Body of pancreas (tissue), 4 donors: Measurements from ENCODE around the gene ADCY1. TPM values are rescaled to one million over a fixed set of nuclear protein-coding genes. Genes with fewer than 3 reads are reported as not detected.

Experiments used
- ATAC-seq: fragments of 150-250 bp; one replicate; pipeline ENCODE4 v1.9.1; 2016
- DNase-seq, 4 donors: peaks; one replicate each; pipeline ENCODE4 v3.0.0-alpha.2; 2019
- H3K27ac ChIP-seq, 4 donors: fragments of 200-600 bp; sonication (generic); 1 replicate in 3 of 4; 2 replicates in 1 of 4; pipeline versions ENCODE4 v1.5.1 to v1.6.1; 2016 to 2019; ENCODE audit warnings: mild to moderate bottlenecking in 1 of 4, mixed read lengths in 1 of 4, moderate library complexity in 1 of 4
- H3K27me3 ChIP-seq, 2 donors: fragments of 200-600 bp; sonication (generic); one replicate each; pipeline ENCODE4 v1.6.0; 2016; ENCODE audit warnings: mild to moderate bottlenecking in 1 of 2
- H3K36me3 ChIP-seq, 2 donors: fragments of 200-600 bp; sonication (generic); replicated peaks in 1 of 2; 2 replicates each; pipeline ENCODE4 v1.5.1; 2016; ENCODE audit warnings: low read depth in 2 of 2; ENCODE audit not compliant: insufficient read depth in 1 of 2
- H3K4me1 ChIP-seq: fragments of 200-600 bp; sonication (generic); one replicate; pipeline ENCODE4 v1.6.0; 2016
- H3K4me3 ChIP-seq, 2 donors: fragments of 200-600 bp; sonication (generic); 1 replicate in 1 of 2; 2 replicates in 1 of 2; pipeline ENCODE4 v1.5.1; 2016 to 2019
- H3K9me3 ChIP-seq, 3 donors: fragments of 200-600 bp; sonication (generic); 1 replicate in 2 of 3; 2 replicates in 1 of 3; pipeline ENCODE4 v1.5.1; 2016
- CTCF ChIP-seq, 7 experiments: fragments of 450-650 bp in 4 of 7; fragments of 200-600 bp in 3 of 7; sonication (generic) in 3 of 7; IDR thresholded peaks; one replicate each; pipeline ENCODE4 v1.5.1; 2016 to 2019; ENCODE audit warnings: antibody characterized with exemption in 7 of 7
- POLR2A ChIP-seq, 3 donors: fragments of 450-650 bp; IDR thresholded peaks; one replicate each; pipeline ENCODE4 v1.6.1; 2016; ENCODE audit warnings: antibody characterized with exemption in 3 of 3, mild to moderate bottlenecking in 2 of 3
- WGBS, 2 donors: methylation state at CpG; one replicate each; pipeline ENCODE4 v1.1.5; 2017; 5-methylcytosine and 5-hydroxymethylcytosine counted together
- intact Hi-C: fragments of 100-400 bp; cut with DNase I; formaldehyde crosslinking; loops from one replicate; pipeline ENCODE4 v1.15.1; 2023
- total RNA-seq, 2 donors: library from RNA; depleted of rRNA; stranded (reverse); fragments of >200 nt; gene quantifications; one replicate each; pipeline ENCODE4 v1.1.0, GENCODE V29; 2016

The ADCY1 gene
- total RNA-seq, 2 donors from 2014 or later: 6.2 to 7.6 TPM

GRCh38 chr7:45563401-45563800 is 10.8 kb upstream of the ADCY1 start:
- no peak for ATAC-seq
- DNase-seq: no peak
- no peaks in the 10 kb centered on the region for H3K27me3 ChIP-seq
- intact Hi-C loops: no loop called here
- TF ChIP-seq CTCF (IDR thresholded peaks at IDR 0.05) (no peak), POLR2A (IDR thresholded peaks at IDR 0.05) (no peak)
- H3K36me3 ChIP-seq: no peaks in the 10 kb centered on the region
- no peak overlapping the region for H3K4me3 ChIP-seq
- WGBS, 2 donors: 83 to 98% methylated on average over 2 of the region's 2 CpGs
- no peak overlapping the region for H3K27ac ChIP-seq
- H3K9me3 ChIP-seq: peaks cover 0 to 6% (median 0%) of the 10 kb centered on the region in 3 donors
- no peaks in the 10 kb centered on the region for H3K4me1 ChIP-seq

GRCh38 chr7:45563941-45564461 is 10.2 kb upstream of the ADCY1 start:
- intact Hi-C loops: no loop called here
- TF ChIP-seq CTCF (IDR thresholded peaks at IDR 0.05) (no peak), POLR2A (IDR thresholded peaks at IDR 0.05) (no peak)
- DNase-seq (no peak), ATAC-seq (no peak)
- no peak overlapping the region for H3K27ac ChIP-seq
- 53 to 56% methylated on average over 11 to 12 of the region's 12 CpGs for WGBS, 2 donors
- no peak overlapping the region for H3K4me3 ChIP-seq
- H3K36me3 ChIP-seq: no peaks in the 10 kb centered on the region
- no peaks in the 10 kb centered on the region for H3K27me3 ChIP-seq
- peaks cover 0 to 6% (median 0%) of the 10 kb centered on the region in 3 donors for H3K9me3 ChIP-seq
- no peaks in the 10 kb centered on the region for H3K4me1 ChIP-seq

GRCh38 chr7:45564485-45564884 is 9.7 kb upstream of the ADCY1 start:
- Histone ChIP-seq H3K4me3 (no peak overlapping the region), H3K9me3 (peaks cover 0 to 6% (median 0%) of the 10 kb centered on the region in 3 donors), H3K27me3 (no peaks in the 10 kb centered on the region), H3K27ac (no peak overlapping the region), H3K36me3 (no peaks in the 10 kb centered on the region), H3K4me1 (no peaks in the 10 kb centered on the region)
- intact Hi-C loops: no loop called here
- ATAC-seq (no peak), DNase-seq (no peak)
- no peak for TF ChIP-seq CTCF (IDR thresholded peaks at IDR 0.05)
- no peak for TF ChIP-seq POLR2A (IDR thresholded peaks at IDR 0.05)
- WGBS, 2 donors: 33 to 57% methylated on average over 8 of the region's 8 CpGs

GRCh38 chr7:45564886-45565455 is 9.2 kb upstream of the ADCY1 start:
- no peaks in the 10 kb centered on the region for H3K27me3 ChIP-seq
- peaks cover 0 to under 1% (median 0%) of the 10 kb centered on the region in 3 donors for H3K9me3 ChIP-seq
- no peaks in the 10 kb centered on the region for H3K36me3 ChIP-seq
- TF ChIP-seq POLR2A (IDR thresholded peaks at IDR 0.05) (no peak), CTCF (IDR thresholded peaks at IDR 0.05) (no peak)
- H3K27ac ChIP-seq: no peak overlapping the region
- DNase-seq: no peak
- no peaks in the 10 kb centered on the region for H3K4me1 ChIP-seq
- intact Hi-C loops: no loop called here
- H3K4me3 ChIP-seq: no peak overlapping the region
- 64 to 68% methylated on average over 8 to 9 of the region's 9 CpGs for WGBS, 2 donors
- ATAC-seq: no peak

- H3K4me3 ChIP-seq: no peak overlapping the region
- no peak for TF ChIP-seq CTCF (IDR thresholded peaks at IDR 0.05)
- no peak overlapping the region for H3K27ac ChIP-seq
- DNase-seq (no peak), ATAC-seq (no peak)
- H3K27me3 ChIP-seq: no peaks in the 10 kb centered on the region
- no peaks in the 10 kb centered on the region for H3K9me3 ChIP-seq
- intact Hi-C loops: no loop called here
- WGBS, 2 donors: 80 to 89% methylated on average over 5 of the region's 5 CpGs
- H3K36me3 ChIP-seq: no peaks in the 10 kb centered on the region
- no peaks in the 10 kb centered on the region for H3K4me1 ChIP-seq
Observed at GRCh38 chr7:45566386-45566785, 7.8 kb upstream of the ADCY1 start.
